H9 (cell line): Measurements from ENCODE around the gene HDAC5. TPM values are rescaled to one million over a fixed set of nuclear protein-coding genes. Genes with fewer than 3 reads are reported as not detected.

Experiments used
- DNase-seq: peaks from one replicate; pipeline ENCODE4 v3.0.0-alpha.2; 2017
- H2AFZ ChIP-seq: one replicate; pipeline ENCODE4 v1.6.1; 2013; ENCODE audit warnings: mild to moderate bottlenecking, low read length, control low read depth, moderate library complexity
- H2AK5ac ChIP-seq: 2 replicates; pipeline ENCODE4 v1.6.1; 2013; ENCODE audit warnings: low read length, control low read depth, mixed read lengths; ENCODE audit not compliant: insufficient read length
- H2BK120ac ChIP-seq: one replicate; pipeline ENCODE4 v1.6.1; 2013; ENCODE audit warnings: low read depth, mild to moderate bottlenecking, low read length, control low read depth, inconsistent platforms; ENCODE audit not compliant: poor library complexity, severe bottlenecking
- H2BK12ac ChIP-seq: 2 replicates; pipeline ENCODE4 v1.6.1; 2013; ENCODE audit warnings: low read length, control low read depth, mixed read lengths, low read depth; ENCODE audit not compliant: insufficient read length
- H2BK15ac ChIP-seq: 2 replicates; pipeline ENCODE4 v1.6.1; 2013; ENCODE audit warnings: low read depth, low read length, control low read depth
- H2BK20ac ChIP-seq: one replicate; pipeline ENCODE4 v1.6.1; 2013; ENCODE audit warnings: low read depth, mild to moderate bottlenecking, low read length, control low read depth, inconsistent platforms; ENCODE audit not compliant: poor library complexity, severe bottlenecking
- H2BK5ac ChIP-seq: 2 replicates; pipeline ENCODE4 v1.6.1; 2013; ENCODE audit warnings: low read length, control low read depth, mixed read lengths; ENCODE audit not compliant: insufficient read length
- H3K14ac ChIP-seq: 2 replicates; pipeline ENCODE4 v1.6.1; 2013; ENCODE audit warnings: low read length, control low read depth; ENCODE audit not compliant: insufficient read depth
- H3K18ac ChIP-seq: 2 replicates; pipeline ENCODE4 v1.6.1; 2013; ENCODE audit warnings: low read depth, mild to moderate bottlenecking, mixed read lengths, low read length, control low read depth; ENCODE audit not compliant: insufficient read length
- H3K23ac ChIP-seq: 2 replicates; pipeline ENCODE4 v1.6.1; 2013; ENCODE audit warnings: low read length, control low read depth, mixed read lengths, low read depth; ENCODE audit not compliant: insufficient read length
- H3K23me2 ChIP-seq: 2 replicates; pipeline ENCODE4 v1.6.1; 2013; ENCODE audit warnings: low read depth, mild to moderate bottlenecking, mixed read lengths, low read length, control low read depth; ENCODE audit not compliant: insufficient read length, poor library complexity, severe bottlenecking
- H3K27ac ChIP-seq: 2 replicates; pipeline ENCODE4 v1.5.1; 2013; ENCODE audit warnings: low read length, control low read depth, mixed read lengths, low read depth; ENCODE audit not compliant: insufficient read length
- H3K27me3 ChIP-seq: 2 replicates; pipeline ENCODE4 v1.6.1; 2013; ENCODE audit warnings: low read length, control low read depth, inconsistent platforms; ENCODE audit not compliant: insufficient read depth
- H3K4ac ChIP-seq: 2 replicates; pipeline ENCODE4 v1.6.1; 2013; ENCODE audit warnings: low read depth, mild to moderate bottlenecking, control low read depth, inconsistent platforms, low read length, moderate library complexity
- H3K4me1 ChIP-seq: 2 replicates; pipeline ENCODE4 v1.6.1; 2013; ENCODE audit warnings: low read length, control low read depth, inconsistent platforms; ENCODE audit not compliant: insufficient read depth
- H3K4me2 ChIP-seq: 2 replicates; pipeline ENCODE4 v1.6.1; 2013; ENCODE audit warnings: low read length, control low read depth, mixed read lengths; ENCODE audit not compliant: insufficient read length, insufficient read depth
- H3K56ac ChIP-seq: 2 replicates; pipeline ENCODE4 v1.6.1; 2013; ENCODE audit warnings: low read depth, mild to moderate bottlenecking, mixed read lengths, low read length, control low read depth; ENCODE audit not compliant: insufficient read length
- H3K79me1 ChIP-seq: 2 replicates; pipeline ENCODE4 v1.6.1; 2013; ENCODE audit warnings: low read depth, mild to moderate bottlenecking, moderate library complexity, low read length, control low read depth, inconsistent platforms; ENCODE audit not compliant: insufficient read depth, poor library complexity, severe bottlenecking
- H3K79me2 ChIP-seq: 2 replicates; pipeline ENCODE4 v1.6.1; 2013; ENCODE audit warnings: low read length, control low read depth, inconsistent platforms; ENCODE audit not compliant: insufficient read depth
- H3K9ac ChIP-seq: 2 replicates; pipeline ENCODE4 v1.6.1; 2013; ENCODE audit warnings: low read length, control low read depth, mixed read lengths; ENCODE audit not compliant: insufficient read length; ENCODE audit errors: extremely low read depth
- H3K9me3 ChIP-seq: one replicate; pipeline ENCODE4 v1.6.1; 2013; ENCODE audit warnings: low read depth, low read length, inconsistent platforms; ENCODE audit not compliant: control insufficient read depth
- H3T11ph ChIP-seq: one replicate; pipeline ENCODE4 v1.6.1; 2013; ENCODE audit warnings: mild to moderate bottlenecking, low read length, control low read depth, inconsistent platforms
- H4K20me1 ChIP-seq: one replicate; pipeline ENCODE4 v1.6.1; 2013; ENCODE audit not compliant: control insufficient read depth, insufficient read length, insufficient read depth
- H4K5ac ChIP-seq: 2 replicates; pipeline ENCODE4 v1.6.1; 2013; ENCODE audit warnings: low read depth, mild to moderate bottlenecking, mixed read lengths, low read length, control low read depth; ENCODE audit not compliant: insufficient read length
- H4K8ac ChIP-seq: replicated peaks from 2 replicates; pipeline ENCODE4 v1.6.1; 2013; ENCODE audit warnings: low read length, control low read depth, mixed read lengths, low read depth; ENCODE audit not compliant: insufficient read length
- H4K91ac ChIP-seq: 2 replicates; pipeline ENCODE4 v1.6.1; 2013; ENCODE audit warnings: low read depth, mild to moderate bottlenecking, moderate library complexity, mixed read lengths, low read length, control low read depth; ENCODE audit not compliant: insufficient read length
- H3K27ac Mint-ChIP-seq, 3 experiments: 2 replicates in 2 of 3; 3 replicates in 1 of 3; pipeline ENCODE4 v1.8.0; 2020 to 2021; ENCODE audit warnings: mixed read lengths in 3 of 3, mild to moderate bottlenecking in 1 of 3, moderate library complexity in 1 of 3
- H3K27me3 Mint-ChIP-seq: 2 replicates; pipeline ENCODE4 v1.8.0; 2021; ENCODE audit warnings: low read depth, mild to moderate bottlenecking, moderate library complexity, mixed read lengths
- H3K36me3 Mint-ChIP-seq, 3 experiments: 2 replicates in 2 of 3; 3 replicates in 1 of 3; pipeline ENCODE4 v1.8.0; 2020 to 2021; ENCODE audit warnings: low read depth in 3 of 3, mixed read lengths in 3 of 3; ENCODE audit not compliant: insufficient read depth in 1 of 3
- H3K4me1 Mint-ChIP-seq, 2 experiments: 2 replicates each; pipeline ENCODE4 v1.8.0; 2020; ENCODE audit warnings: mixed read lengths in 2 of 2
- H3K4me3 Mint-ChIP-seq, 2 experiments: 2 replicates in 1 of 2; 3 replicates in 1 of 2; pipeline ENCODE4 v1.8.0; 2020 to 2021; ENCODE audit warnings: mild to moderate bottlenecking in 2 of 2, mixed read lengths in 2 of 2, moderate library complexity in 1 of 2
- H3K9me3 Mint-ChIP-seq, 2 experiments: 2 replicates in 1 of 2; 3 replicates in 1 of 2; pipeline ENCODE4 v1.8.0; 2020; ENCODE audit warnings: mild to moderate bottlenecking in 2 of 2, mixed read lengths in 2 of 2, moderate library complexity in 1 of 2
- CTCF ChIP-seq: fragments of 200-600 bp; sonication (generic); conservative IDR thresholded peaks from 3 replicates; pipeline ENCODE4 v1.8.0; 2021; ENCODE audit warnings: antibody characterized with exemption, mild to moderate bottlenecking
- WGBS: extraction: QIAGEN DNeasy Blood & Tissue Kit; methylation state at CpG from one replicate; pipeline ENCODE4 v1.1.7; 2013; ENCODE audit warnings: missing lambda C conversion rate, low lambda C conversion rate, mixed read lengths; ENCODE audit not compliant: insufficient read length; ENCODE audit errors: extremely low coverage; 5-methylcytosine and 5-hydroxymethylcytosine counted together
- total RNA-seq: library from RNA; stranded (reverse); gene quantifications from 2 replicates; pipeline ENCODE4 v1.2.1, GENCODE V29; 2021

HDAC5 gene
- total RNA-seq, 1 experiment from 2014 or later: 39.5 TPM

GRCh38 chr17:44147812-44148211 lies 24.4 kb upstream of the HDAC5 start:
- no peak overlapping the region for H3K14ac ChIP-seq
- H3K9me3 ChIP-seq: no peaks in the 10 kb centered on the region
- no peak overlapping the region for H3K4ac ChIP-seq
- H2BK12ac ChIP-seq: no peak overlapping the region
- no peaks in the 10 kb centered on the region for H3K23me2 ChIP-seq
- peaks cover 36 to 74% (median 68%) of the 10 kb centered on the region in 3 experiments for H3K36me3 Mint-ChIP-seq
- no peaks in the 10 kb centered on the region for H3K27me3 ChIP-seq
- H3K79me1 ChIP-seq: peaks cover 8% of the 10 kb centered on the region
- no peak overlapping the region for H3K27ac ChIP-seq
- H2AFZ ChIP-seq: no peak overlapping the region
- no peak overlapping the region for H2BK20ac ChIP-seq
- H4K20me1 ChIP-seq: no peaks in the 10 kb centered on the region
- no peak overlapping the region for H3K27ac Mint-ChIP-seq
- no CpG with 5 or more reads among the region's 4 CpGs for WGBS
- no peak overlapping the region for H3T11ph ChIP-seq
- H3K56ac ChIP-seq: no peak overlapping the region
- H4K91ac ChIP-seq: no peak overlapping the region
- no peak overlapping the region for H3K9ac ChIP-seq
- peaks cover under 1 to 1% of the 10 kb centered on the region in 2 experiments; a peak in 1 of 4 replicates for H3K4me1 Mint-ChIP-seq
- H3K27me3 Mint-ChIP-seq: no peaks in the 10 kb centered on the region
- no peak overlapping the region for H2AK5ac ChIP-seq
- H3K18ac ChIP-seq: no peak overlapping the region
- no peak for TF ChIP-seq CTCF
- no peak overlapping the region for H3K4me3 Mint-ChIP-seq
- H4K8ac ChIP-seq: no peak overlapping the region
- H2BK15ac ChIP-seq: no peak overlapping the region
- no peak overlapping the region for H2BK5ac ChIP-seq
- H2BK120ac ChIP-seq: no peak overlapping the region
- no peaks in the 10 kb centered on the region for H3K9me3 Mint-ChIP-seq
- no peak for DNase-seq
- H3K4me1 ChIP-seq: no peaks in the 10 kb centered on the region
- H3K23ac ChIP-seq: no peak overlapping the region
- no peak overlapping the region for H4K5ac ChIP-seq
- H3K4me2 ChIP-seq: no peak overlapping the region
- H3K79me2 ChIP-seq: peaks cover 3% of the 10 kb centered on the region; the same call in 1 of the 2 replicates
